ENCODE data around the gene PTPRG.

The PTPRG gene

GRCh38 chr3:61562042-61562720 lies 810 bp downstream of the PTPRG start:
- Histone ChIP-seq H2AFZ (ENCODE audit: low read depth, low read length) (0 out of 2 replicates have a peak overlapping the region, but pooled peaks have one; percentile 19), H3K36me3 (replicated peaks; ENCODE audit: low read depth, low read length) (no peaks in the 10 kb centered on the region), H3K4me1 (ENCODE audit: low read length) (peaks cover 13% of the 10 kb centered on the region), H4K20me1 (ENCODE audit: insufficient read depth, low read length) (peaks cover 37% of the 10 kb centered on the region), H3K9me3 (ENCODE audit: insufficient read depth, low read length) (no peaks in the 10 kb centered on the region), H3K9ac (ENCODE audit: low read length) (peak overlapping the region; percentile 85), H3K4me2 (ENCODE audit: low read length) (peak overlapping the region; percentile 80), H3K79me2 (ENCODE audit: low read length) (peaks cover 44% of the 10 kb centered on the region; the same call in 1 of the 2 replicates), H3K27ac (ENCODE audit: low read length) (peak overlapping the region; percentile 88), H3K4me3 (ENCODE audit: low read length) (peak overlapping the region; percentile 93), H3K27me3 (ENCODE audit: low read depth, low read length) (peaks cover 22% of the 10 kb centered on the region)
- TF ChIP-seq CTCF (IDR thresholded peaks at IDR 0.05; ENCODE audit: low read depth, low read length) (no peak), EZH2phosphoT487 (IDR thresholded peaks at IDR 0.05; ENCODE audit: low read depth) (no peak)

GRCh38 chr3:61562721-61563312 lies 1.4 kb downstream of the PTPRG start:
- no peak overlapping the region for H3K27ac ChIP-seq (ENCODE audit: low read length)
- peak overlapping the region; percentile 80 for H3K4me2 ChIP-seq (ENCODE audit: low read length)
- H2AFZ ChIP-seq (ENCODE audit: low read depth, low read length): no peak overlapping the region
- H3K36me3 ChIP-seq (replicated peaks; ENCODE audit: low read depth, low read length): no peaks in the 10 kb centered on the region
- H3K27me3 ChIP-seq (ENCODE audit: low read depth, low read length): peaks cover 22% of the 10 kb centered on the region
- peaks cover 41% of the 10 kb centered on the region for H4K20me1 ChIP-seq (ENCODE audit: insufficient read depth, low read length)
- H3K4me1 ChIP-seq (ENCODE audit: low read length): peaks cover 8% of the 10 kb centered on the region
- TF ChIP-seq EZH2phosphoT487 (IDR thresholded peaks at IDR 0.05; ENCODE audit: low read depth): no peak
- H3K9ac ChIP-seq (ENCODE audit: low read length): peak overlapping the region; percentile 85
- no peaks in the 10 kb centered on the region for H3K9me3 ChIP-seq (ENCODE audit: insufficient read depth, low read length)
- peak overlapping the region; percentile 93 for H3K4me3 ChIP-seq (ENCODE audit: low read length)
- H3K79me2 ChIP-seq (ENCODE audit: low read length): peaks cover 46% of the 10 kb centered on the region; the same call in 1 of the 2 replicates

- TF ChIP-seq CTCF (IDR thresholded peaks at IDR 0.05; ENCODE audit: low read depth, low read length) (no peak), EZH2phosphoT487 (IDR thresholded peaks at IDR 0.05; ENCODE audit: low read depth) (no peak)
- H3K4me2 ChIP-seq (ENCODE audit: low read length): peak overlapping the region; percentile 80
- H2AFZ ChIP-seq (ENCODE audit: low read depth, low read length): no peak overlapping the region
- H3K27me3 ChIP-seq (ENCODE audit: low read depth, low read length): peaks cover 22% of the 10 kb centered on the region
- peaks cover 44% of the 10 kb centered on the region for H4K20me1 ChIP-seq (ENCODE audit: insufficient read depth, low read length)
- no peaks in the 10 kb centered on the region for H3K36me3 ChIP-seq (replicated peaks; ENCODE audit: low read depth, low read length)
- H3K79me2 ChIP-seq (ENCODE audit: low read length): peaks cover 46% of the 10 kb centered on the region; the same call in 1 of the 2 replicates
- H3K4me3 ChIP-seq (ENCODE audit: low read length): peak overlapping the region; percentile 93
- H3K27ac ChIP-seq (ENCODE audit: low read length): no peak overlapping the region
- no peaks in the 10 kb centered on the region for H3K9me3 ChIP-seq (ENCODE audit: insufficient read depth, low read length)
- peak overlapping the region; percentile 85 for H3K9ac ChIP-seq (ENCODE audit: low read length)
- H3K4me1 ChIP-seq (ENCODE audit: low read length): peaks cover 8% of the 10 kb centered on the region
These were observed 2.2 kb downstream of the PTPRG start for GRCh38 chr3:61563313-61564271.

GRCh38 chr3:61564395-61565059 lies 3.2 kb downstream of the PTPRG start:
- Histone ChIP-seq H3K9me3 (ENCODE audit: insufficient read depth, low read length) (no peaks in the 10 kb centered on the region), H3K4me3 (ENCODE audit: low read length) (peak overlapping the region; percentile 93), H4K20me1 (ENCODE audit: insufficient read depth, low read length) (peaks cover 52% of the 10 kb centered on the region), H3K27me3 (ENCODE audit: low read depth, low read length) (peaks cover 23% of the 10 kb centered on the region), H3K27ac (ENCODE audit: low read length) (no peak overlapping the region), H2AFZ (ENCODE audit: low read depth, low read length) (no peak overlapping the region), H3K4me2 (ENCODE audit: low read length) (peak overlapping the region; percentile 80), H3K79me2 (ENCODE audit: low read length) (peaks cover 46% of the 10 kb centered on the region; the same call in 1 of the 2 replicates), H3K9ac (ENCODE audit: low read length) (no peak overlapping the region), H3K4me1 (ENCODE audit: low read length) (peaks cover 8% of the 10 kb centered on the region), H3K36me3 (replicated peaks; ENCODE audit: low read depth, low read length) (no peaks in the 10 kb centered on the region)
- TF ChIP-seq EZH2phosphoT487 (IDR thresholded peaks at IDR 0.05; ENCODE audit: low read depth): no peak
- TF ChIP-seq CTCF (IDR thresholded peaks at IDR 0.05; ENCODE audit: low read depth, low read length): peak; percentile 64

All from OCI-LY3 (cell line).